DOHH2 (cell line): ENCODE results near the gene DAZAP2.

Experiments
- CTCF ChIP-seq: fragments of 200-600 bp; sonication (generic); IDR thresholded peaks from one replicate; pipeline ENCODE4 v1.5.1; 2014; ENCODE audit warnings: antibody characterized with exemption, mild to moderate bottlenecking, low read depth, low read length; ENCODE audit not compliant: poor library complexity, severe bottlenecking
- EZH2phosphoT487 ChIP-seq: fragments of 200-600 bp; sonication (generic); IDR thresholded peaks from 2 replicates; pipeline ENCODE4 v1.6.1; 2017; ENCODE audit warnings: borderline replicate concordance, mild to moderate bottlenecking, antibody characterized with exemption, low read length, moderate library complexity, mixed read lengths

DNA sequence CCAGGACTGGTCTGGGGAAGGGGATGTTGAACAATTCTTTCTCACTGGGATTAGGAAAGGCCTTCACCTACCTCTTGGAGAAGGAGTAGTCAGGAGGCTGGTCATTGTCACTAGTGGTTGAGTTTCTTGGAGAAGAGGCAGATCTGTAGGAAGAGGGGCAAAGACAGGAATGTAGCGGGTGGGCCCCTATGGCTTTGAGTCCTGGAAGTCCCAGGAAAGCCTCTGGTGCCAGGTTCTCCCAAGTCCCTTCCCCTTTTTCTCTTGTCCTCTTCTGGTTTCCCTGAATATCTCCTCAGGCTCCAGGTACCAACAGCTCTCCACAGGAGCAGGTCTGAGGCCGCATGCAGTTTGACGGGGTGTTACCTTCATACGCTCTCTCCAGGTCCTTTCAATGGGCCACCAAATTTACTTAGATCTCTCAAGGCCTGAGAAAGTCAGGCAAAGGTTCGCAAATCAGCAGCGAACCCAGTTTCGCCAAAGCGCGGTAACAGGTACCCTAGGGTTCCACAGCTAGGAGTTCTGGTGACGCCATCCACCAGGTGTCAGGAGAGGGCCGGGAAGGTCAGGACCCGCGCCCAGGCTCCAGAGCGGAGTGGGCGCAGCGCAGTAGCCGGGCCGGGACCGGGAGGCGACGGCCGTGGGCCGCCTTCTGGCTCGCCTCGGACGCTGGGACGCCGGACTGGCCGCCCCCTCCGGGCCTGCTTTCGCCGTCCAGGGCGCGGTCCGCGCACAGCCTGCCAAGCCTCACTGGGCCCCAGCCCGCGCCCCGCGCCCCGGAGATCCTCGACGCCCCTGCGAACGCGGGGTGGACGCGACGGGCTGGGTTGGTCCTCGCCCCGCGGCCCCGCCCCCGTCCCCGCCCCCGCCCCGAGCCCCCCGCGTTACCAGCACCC, 30.8 kb downstream of the DAZAP2 start:
- no peak for TF ChIP-seq CTCF
- TF ChIP-seq EZH2phosphoT487, result peak; percentile 93; the same call in 1 of the 2 replicates
